ENCODE measurements around the gene KIAA1549. TPM values are rescaled to one million over a fixed set of nuclear protein-coding genes. Genes with fewer than 3 reads are reported as not detected.

KIAA1549 gene
- total and polyA plus RNA-seq, 2 donors: 0.48 to 1.9 TPM

GRCh38 chr7:138784692-138785091, 196.5 kb downstream of the KIAA1549 start:
- no peaks in the 10 kb centered on the region for H3K4me1 ChIP-seq (ENCODE audit: control insufficient read depth in 2 of 2, insufficient read depth in 2 of 2, low read length in 2 of 2)
- H3K36me3 ChIP-seq (ENCODE audit: control insufficient read depth in 2 of 2, insufficient read depth in 2 of 2, low read length in 1 of 2): no peaks in the 10 kb centered on the region
- no peaks in the 10 kb centered on the region for H3K9me3 ChIP-seq (ENCODE audit: control insufficient read depth in 2 of 2, insufficient read depth in 1 of 2, low read length in 1 of 2)
- WGBS: 92% methylated on average over 4 of the region's 4 CpGs
- H3K27ac ChIP-seq (ENCODE audit: low read depth in 1 of 2, low read length in 1 of 2): no peak overlapping the region
- no peaks in the 10 kb centered on the region for H3K27me3 ChIP-seq (ENCODE audit: control insufficient read depth in 2 of 2, insufficient read depth in 1 of 2, low read length in 1 of 2)
- no peak for DNase-seq (ENCODE audit: low read depth in 6 of 9, low spot score in 9 of 9)
- no peak overlapping the region for H3K4me3 ChIP-seq (ENCODE audit: low read length in 2 of 2)

Other genes with a start within 250 kb of the KIAA1549 start
- 0.05 TPM for gene TMEM213, start 183.4 kb downstream of the KIAA1549 start, total RNA-seq
- 0.25 TPM for gene TMEM213, start 183.4 kb downstream of the KIAA1549 start, polyA plus RNA-seq
- gene ATP6V0A4, start 183.2 kb downstream of the KIAA1549 start, total RNA-seq: 0.24 TPM
- 1.8 TPM for gene ATP6V0A4, start 183.2 kb downstream of the KIAA1549 start, polyA plus RNA-seq
- gene ZC3HAV1L, start 54.7 kb upstream of the KIAA1549 start, total RNA-seq: 4.5 TPM
- 0.50 TPM for gene ZC3HAV1L, start 54.7 kb upstream of the KIAA1549 start, polyA plus RNA-seq
- gene ZC3HAV1, start 128.3 kb upstream of the KIAA1549 start, total RNA-seq: 27.4 TPM
- 26.5 TPM for gene ZC3HAV1, start 128.3 kb upstream of the KIAA1549 start, polyA plus RNA-seq
- gene UBN2, start 249.8 kb upstream of the KIAA1549 start, total RNA-seq: 3.8 TPM
- gene UBN2, start 249.8 kb upstream of the KIAA1549 start, polyA plus RNA-seq: 4.3 TPM

Measured in thymus (tissue), 11 donors.